ENCODE data around the gene FHIT.

- TF ChIP-seq GATA2 (IDR thresholded peaks at IDR 0.05; ENCODE audit: low read depth, low read length) = no peak
- no peak for TF ChIP-seq GATA3 (IDR thresholded peaks at IDR 0.05; ENCODE audit: low read depth, low read length)
Observed at GRCh38 chr3:60651799-60652198, 599.5 kb downstream of the FHIT start.

All from SH-SY5Y (cell line).